Coronary artery (tissue), 2 donors: ENCODE data around the gene UBL3.

Source experiments
- DNase-seq: peaks from one replicate; pipeline ENCODE4 v3.0.0-alpha.2; 2017; ENCODE audit warnings: low spot score
- H3K27ac ChIP-seq, 2 donors: fragments of 200-600 bp; sonication (generic); one replicate each; pipeline ENCODE4 v1.5.1; 2016 to 2019
- H3K4me3 ChIP-seq: fragments of 200-600 bp; sonication (generic); 2 replicates; pipeline ENCODE4 v1.5.1; 2016; ENCODE audit warnings: mild to moderate bottlenecking, moderate library complexity
- TF ChIP-seq, protein P1 (sequence below): fragments of 200-600 bp; sonication (generic); IDR thresholded peaks from one replicate; pipeline ENCODE4 v1.5.1; 2019; ENCODE audit warnings: antibody characterized with exemption

The UBL3 gene

GRCh38 chr13:29786698-29787097 lies 63.7 kb downstream of the UBL3 start:
- H3K4me3 ChIP-seq: no peak overlapping the region
- TF ChIP-seq, protein P1, sequence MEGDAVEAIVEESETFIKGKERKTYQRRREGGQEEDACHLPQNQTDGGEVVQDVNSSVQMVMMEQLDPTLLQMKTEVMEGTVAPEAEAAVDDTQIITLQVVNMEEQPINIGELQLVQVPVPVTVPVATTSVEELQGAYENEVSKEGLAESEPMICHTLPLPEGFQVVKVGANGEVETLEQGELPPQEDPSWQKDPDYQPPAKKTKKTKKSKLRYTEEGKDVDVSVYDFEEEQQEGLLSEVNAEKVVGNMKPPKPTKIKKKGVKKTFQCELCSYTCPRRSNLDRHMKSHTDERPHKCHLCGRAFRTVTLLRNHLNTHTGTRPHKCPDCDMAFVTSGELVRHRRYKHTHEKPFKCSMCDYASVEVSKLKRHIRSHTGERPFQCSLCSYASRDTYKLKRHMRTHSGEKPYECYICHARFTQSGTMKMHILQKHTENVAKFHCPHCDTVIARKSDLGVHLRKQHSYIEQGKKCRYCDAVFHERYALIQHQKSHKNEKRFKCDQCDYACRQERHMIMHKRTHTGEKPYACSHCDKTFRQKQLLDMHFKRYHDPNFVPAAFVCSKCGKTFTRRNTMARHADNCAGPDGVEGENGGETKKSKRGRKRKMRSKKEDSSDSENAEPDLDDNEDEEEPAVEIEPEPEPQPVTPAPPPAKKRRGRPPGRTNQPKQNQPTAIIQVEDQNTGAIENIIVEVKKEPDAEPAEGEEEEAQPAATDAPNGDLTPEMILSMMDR: no peak
- no peak overlapping the region for H3K27ac ChIP-seq
- no peak for DNase-seq

- Histone ChIP-seq H3K4me3 (no peak overlapping the region), H3K27ac (no peak overlapping the region)
- DNase-seq: no peak
- TF ChIP-seq, protein P1: no peak
These were observed 64.4 kb downstream of the UBL3 start for GRCh38 chr13:29785978-29786377.

GRCh38 chr13:29782798-29783197 lies 67.6 kb downstream of the UBL3 start:
- no peak for DNase-seq

DNA sequence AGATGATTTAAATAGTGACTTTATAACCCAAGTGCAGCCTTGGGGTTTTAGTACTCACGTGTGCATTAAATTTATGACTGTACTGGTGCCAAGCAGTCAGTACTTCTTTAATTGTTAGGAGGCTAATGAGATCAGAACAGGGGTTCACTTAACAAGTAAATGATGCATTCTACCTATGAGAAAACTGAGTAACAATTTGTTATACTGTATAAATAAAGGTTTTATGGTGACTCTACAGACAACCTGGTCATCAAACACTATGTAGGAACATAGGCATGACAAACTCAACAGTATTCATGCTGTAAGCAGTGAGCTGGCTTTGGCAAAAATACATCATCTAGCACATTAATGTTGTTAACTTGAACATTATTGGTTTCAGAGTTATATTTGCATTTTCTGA lies 75.6 kb downstream of the UBL3 start:
- TF ChIP-seq, protein P1: no peak
- no peak overlapping the region for H3K4me3 ChIP-seq
- H3K27ac ChIP-seq: no peak overlapping the region
- no peak for DNase-seq

More at GRCh38 chr13:29782798-29783197, 67.6 kb downstream of the UBL3 start:
- no peak overlapping the region for H3K4me3 ChIP-seq
- TF ChIP-seq, protein P1: no peak
- H3K27ac ChIP-seq: no peak overlapping the region

DNA sequence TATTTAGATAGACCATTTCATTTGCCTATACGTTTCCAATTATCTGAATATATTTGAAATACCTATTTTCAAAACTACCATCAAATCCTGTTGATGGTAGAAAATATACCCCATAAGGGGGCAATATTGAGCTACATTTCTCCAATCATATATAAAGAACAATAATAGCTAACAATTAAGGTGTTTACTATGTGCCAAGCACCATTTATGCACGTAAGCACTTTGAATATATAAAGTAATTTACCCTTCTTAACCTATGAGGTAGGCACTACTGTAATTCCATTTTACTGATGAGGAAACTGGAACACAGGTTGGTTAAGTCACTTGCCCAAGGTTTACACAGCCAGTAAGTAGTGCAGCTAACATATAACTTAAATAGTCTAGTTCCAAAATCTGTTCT lies 79.2 kb downstream of the UBL3 start:
- no peak for DNase-seq
- Histone ChIP-seq H3K27ac (no peak overlapping the region), H3K4me3 (no peak overlapping the region)
- TF ChIP-seq, protein P1: no peak

- Histone ChIP-seq H3K27ac (no peak overlapping the region), H3K4me3 (no peak overlapping the region)
- no peak for DNase-seq
- TF ChIP-seq, protein P1: no peak
These were observed 83.4 kb downstream of the UBL3 start for GRCh38 chr13:29767006-29767405.

DNA sequence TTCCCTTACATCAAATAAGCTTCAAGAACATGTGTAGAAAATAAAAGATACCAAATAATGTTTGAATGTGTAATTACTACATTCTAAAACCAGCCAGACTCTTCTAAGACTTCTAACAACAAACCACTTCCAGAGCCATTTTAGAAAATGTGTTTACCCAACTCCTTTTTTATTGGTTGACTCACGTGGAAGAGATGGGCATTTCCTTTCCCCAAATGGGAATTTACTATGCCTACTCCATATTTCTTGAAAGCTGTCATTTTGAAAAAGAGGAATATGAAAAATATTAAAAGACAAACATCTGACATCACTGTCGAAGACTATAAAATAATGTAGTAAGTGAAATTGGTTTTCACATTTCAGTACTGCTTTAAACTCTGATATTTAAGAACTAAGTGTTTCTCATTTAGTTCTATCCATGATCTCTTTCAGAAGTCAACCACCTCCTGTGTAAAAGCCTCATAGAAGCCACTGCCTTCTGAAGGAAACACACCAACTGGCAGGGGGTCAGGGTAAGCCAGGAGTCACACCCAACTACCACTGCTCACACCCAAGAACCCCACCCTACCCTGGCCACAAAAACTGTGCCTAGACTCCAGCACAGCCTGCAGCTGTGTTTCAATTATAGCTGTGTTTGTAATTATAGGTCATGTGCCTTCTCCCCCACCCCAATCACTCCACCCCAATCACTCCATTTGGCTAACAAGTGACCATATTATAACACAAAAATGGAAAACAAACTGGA lies 86.8 kb downstream of the UBL3 start:
- DNase-seq: no peak
- TF ChIP-seq, protein P1: no peak
- no peak overlapping the region for H3K4me3 ChIP-seq
- no peak overlapping the region for H3K27ac ChIP-seq
